A673 (cell line): ENCODE data around the gene ZNF823.

Experiments used
- CTCF ChIP-seq: fragments of 300-800, 200-600 bp; sonication (generic); conservative IDR thresholded peaks from 2 replicates; pipeline ENCODE4 v1.5.1; 2017; ENCODE audit warnings: low read depth, mild to moderate bottlenecking, antibody characterized with exemption, low read length, moderate library complexity, mixed read lengths
- EZH2 ChIP-seq: fragments of 200-600 bp; sonication (generic); IDR thresholded peaks from 2 replicates; pipeline ENCODE4 v1.6.1; 2017; ENCODE audit warnings: borderline replicate concordance, low read depth, mild to moderate bottlenecking, mixed read lengths, antibody characterized with exemption, low read length; ENCODE audit not compliant: poor library complexity, severe bottlenecking

- TF ChIP-seq CTCF (no peak), EZH2 (no peak)
These were observed 31.2 kb upstream of the ZNF823 start for GRCh38 chr19:11769995-11770394.
